T1000 (cell line): Measurements from ENCODE around the gene MBD3L3.
A peak's percentile ranks its signal among the peaks of the same experiment; 100 is the strongest.
"Not testable (repeated sequence)": the region's sequence is repeated elsewhere in the genome, so short reads cannot be mapped to it uniquely, and the experiment has no call there.

Source experiments
- DNase-seq: peaks from one replicate; lab custom pipeline; 2025; ENCODE audit warnings: mixed read lengths; lab: John Stamatoyannopoulos, UW

Gene MBD3L3

GRCh38 chr19:7058576-7058975 lies at the start of gene MBD3L3:
Gene MBD3L3 (minus strand): TSS chr19:7058676. CDS start chr19:7058605, 71 bp downstream.
- not testable (repeated sequence) for DNase-seq

GRCh38 chr19:7106711-7107657 lies 48.5 kb upstream of the MBD3L3 start:
- no peak for DNase-seq

GRCh38 chr19:7104747-7105447 lies 46.4 kb upstream of the MBD3L3 start:
- no peak for DNase-seq

- DNase-seq = no peak
Measured at GRCh38 chr19:7101498-7102253, 43.2 kb upstream of the MBD3L3 start.

- DNase-seq = no peak
Measured at GRCh38 chr19:7099597-7099921, 41.1 kb upstream of the MBD3L3 start.

GRCh38 chr19:7098701-7099596 lies 40.5 kb upstream of the MBD3L3 start:
- peak; percentile 87 for DNase-seq

GRCh38 chr19:7098096-7098495 lies 39.6 kb upstream of the MBD3L3 start:
- no peak for DNase-seq

- DNase-seq = no peak
Measured at GRCh38 chr19:7088999-7089398, 30.5 kb upstream of the MBD3L3 start.

GRCh38 chr19:7083076-7083956 lies 24.8 kb upstream of the MBD3L3 start:
- no peak for DNase-seq

- DNase-seq = no peak
Measured at GRCh38 chr19:7078008-7078407, 19.5 kb upstream of the MBD3L3 start.

- no peak for DNase-seq
Measured at GRCh38 chr19:7076151-7076550, 17.7 kb upstream of the MBD3L3 start.

GRCh38 chr19:7074705-7075282 lies 16.3 kb upstream of the MBD3L3 start:
- no peak for DNase-seq

- no peak for DNase-seq
Measured at GRCh38 chr19:7072541-7072940, 14.1 kb upstream of the MBD3L3 start.

GRCh38 chr19:7069904-7070226 lies 11.4 kb upstream of the MBD3L3 start:
- DNase-seq = no peak

GRCh38 chr19:7069042-7069903 lies 10.8 kb upstream of the MBD3L3 start, which contains the start of gene ZNF557:
Gene ZNF557 (plus strand): TSS chr19:7069703. CDS start chr19:7075075, 5,372 bp downstream.
- DNase-seq = peak; percentile 98

GRCh38 chr19:7068599-7068998 lies 10.1 kb upstream of the MBD3L3 start:
- DNase-seq = no peak

- DNase-seq = no peak
Measured at GRCh38 chr19:7067716-7068115, 9.2 kb upstream of the MBD3L3 start.

GRCh38 chr19:7067122-7067521 lies 8.6 kb upstream of the MBD3L3 start:
- peak; percentile 6 for DNase-seq

- no peak for DNase-seq
Measured at GRCh38 chr19:7063764-7064418, 5.4 kb upstream of the MBD3L3 start.
